Endothelial cell of umbilical vein (primary cell): ENCODE measurements around the gene AMIGO2. TPM values are rescaled to one million over a fixed set of nuclear protein-coding genes. Genes with fewer than 3 reads are reported as not detected.

Experiments used
- BruUV-seq: library from RNA; stranded (reverse); fragments of 400-500 nt; replicated peaks from 2 replicates; lab custom pipeline; 2021; lab: Mats Ljungman, UMichigan
- CTCF ChIA-PET: fragments of 300-600, 350-600 bp; sonication (Branson Sonifier 250); formaldehyde crosslinking; loops from one replicate; lab custom pipeline; 2021; ENCODE audit warnings: antibody characterized with exemption, inconsistent platforms; lab: Charles Lee
- POLR2A ChIA-PET: fragments of 300-600, 350-600 bp; sonication (Branson Sonifier 250); formaldehyde crosslinking; loops from one replicate; lab custom pipeline; 2021; ENCODE audit warnings: antibody characterized with exemption, inconsistent platforms; lab: Charles Lee
- DNase-seq: peaks from one replicate; pipeline ENCODE4 v3.0.0-alpha.2; 2011; ENCODE audit warnings: low read depth, low spot score
- FAIRE-seq: peaks from 2 replicates; lab custom pipeline; 2011; peaks lifted over from hg19 to GRCh38; lab: Jason Lieb, UNC
- H2AFZ ChIP-seq: 2 replicates; pipeline ENCODE4 v1.6.0; 2012; ENCODE audit warnings: low read depth, low read length, control low read depth, inconsistent platforms
- H3K27ac ChIP-seq: 2 replicates; pipeline ENCODE4 v1.5.1; 2011; ENCODE audit warnings: low read depth, mild to moderate bottlenecking, control low read depth, low read length, moderate library complexity; ENCODE audit not compliant: insufficient read depth
- H3K27me3 ChIP-seq, 2 experiments: 2 replicates each; pipeline versions ENCODE4 v1.6.0 to v1.6.1; 2011; ENCODE audit warnings: low read length in 2 of 2, mixed read lengths in 1 of 2; ENCODE audit not compliant: control insufficient read depth in 2 of 2, insufficient read depth in 2 of 2
- H3K36me3 ChIP-seq, 2 experiments: 2 replicates in 1 of 2; 3 replicates in 1 of 2; pipeline ENCODE4 v1.5.1; 2011; ENCODE audit warnings: low read length in 2 of 2, mild to moderate bottlenecking in 1 of 2, moderate library complexity in 1 of 2; ENCODE audit not compliant: control insufficient read depth in 2 of 2, insufficient read depth in 2 of 2; ENCODE audit errors: extremely low read depth in 1 of 2
- H3K4me1 ChIP-seq: 3 replicates; pipeline ENCODE4 v1.5.1; 2011; ENCODE audit warnings: mild to moderate bottlenecking, low read length; ENCODE audit not compliant: control insufficient read depth, insufficient read depth; ENCODE audit errors: extremely low read depth
- H3K4me2 ChIP-seq: 2 replicates; pipeline ENCODE4 v1.6.1; 2011; ENCODE audit warnings: low read length, control low read depth, mixed read lengths; ENCODE audit not compliant: insufficient read depth
- H3K4me3 ChIP-seq, 3 experiments: fragments of 200-600 bp in 1 of 3; sonication (generic), shearing (Covaris generic) in 1 of 3; replicated peaks in 1 of 3; 2 replicates each; pipeline ENCODE4 v1.5.1; 2011 to 2016; ENCODE audit warnings: control low read depth in 3 of 3, low read length in 3 of 3, mild to moderate bottlenecking in 2 of 3, inconsistent platforms in 1 of 3, low read depth in 1 of 3, moderate library complexity in 1 of 3; ENCODE audit not compliant: insufficient read depth in 1 of 3
- H3K79me2 ChIP-seq: 2 replicates; pipeline ENCODE4 v1.6.0; 2012; ENCODE audit warnings: low read length, inconsistent platforms; ENCODE audit not compliant: control insufficient read depth, insufficient read depth
- H3K9ac ChIP-seq: replicated peaks from 2 replicates; pipeline ENCODE3; 2011; ENCODE audit warnings: low read length, control low read depth; ENCODE audit not compliant: insufficient read depth; ENCODE audit errors: extremely low read depth
- H3K9me1 ChIP-seq: replicated peaks from 3 replicates; pipeline ENCODE4 v1.6.0; 2011; ENCODE audit warnings: mild to moderate bottlenecking, low read length; ENCODE audit not compliant: control insufficient read depth, insufficient read depth; ENCODE audit errors: extremely low read depth
- H3K9me3 ChIP-seq: replicated peaks from 2 replicates; pipeline ENCODE4 v1.5.1; 2012; ENCODE audit warnings: low read length, inconsistent platforms; ENCODE audit not compliant: control insufficient read depth, insufficient read depth
- H4K20me1 ChIP-seq: replicated peaks from 2 replicates; pipeline ENCODE3; 2011; ENCODE audit warnings: mild to moderate bottlenecking, low read length; ENCODE audit not compliant: control insufficient read depth, insufficient read depth; ENCODE audit errors: extremely low read depth
- CTCF ChIP-seq, 2 donors: IDR thresholded peaks; 1 replicate in 1 of 2; 2 replicates in 1 of 2; pipeline ENCODE4 v1.5.1; 2011; ENCODE audit warnings: low read length in 2 of 2, mild to moderate bottlenecking in 2 of 2, moderate library complexity in 2 of 2, control low read depth in 1 of 2, inconsistent platforms in 1 of 2, low read depth in 1 of 2; ENCODE audit not compliant: insufficient read depth in 1 of 2; ENCODE audit errors: extremely low read depth in 1 of 2
- JUN ChIP-seq: IDR thresholded peaks from 2 replicates; pipeline ENCODE4 v1.6.1; 2011; ENCODE audit warnings: borderline replicate concordance, low read depth; ENCODE audit not compliant: insufficient read length, insufficient read depth
- MAX ChIP-seq: IDR thresholded peaks from 2 replicates; pipeline ENCODE4 v1.6.1; 2011; ENCODE audit not compliant: insufficient read depth, insufficient read length
- POLR2A ChIP-seq: IDR thresholded peaks from 2 replicates; pipeline ENCODE4 v1.6.1; 2012; ENCODE audit warnings: low read depth, mild to moderate bottlenecking, control low read depth, low read length
- POLR2AphosphoS5 ChIP-seq: IDR thresholded peaks from 2 replicates; pipeline ENCODE4 v1.6.1; 2012; ENCODE audit warnings: low read depth, mild to moderate bottlenecking, control low read depth, low read length, moderate library complexity; ENCODE audit not compliant: insufficient read depth
- dilution Hi-C: fragments of 300-500 bp; cut with MboI; formaldehyde crosslinking; loops from one replicate; pipeline ENCODE4 v1.15.0; 2019; ENCODE audit warnings: low sequenced_read_pairs; ENCODE audit not compliant: extremely low pct_ligation_motif_present
- intact Hi-C: fragments of 100-400 bp; cut with micrococcal nuclease; formaldehyde crosslinking; loops from one replicate; pipeline ENCODE4 v1.10.0; 2022
- polyA plus RNA-seq, 4 experiments: library from polyadenylated mRNA; depleted of rRNA in 3 of 4; stranded (reverse) in 3 of 4; unstranded in 1 of 4; fragments of >200 nt; gene quantifications; 2 replicates each; pipeline versions ENCODE4 v1.2.1 to v1.2.3, GENCODE V29; 2011 to 2012; ENCODE audit warnings: missing spikeins in 1 of 4
- total RNA-seq: library from RNA; stranded (reverse); gene quantifications from 2 replicates; pipeline ENCODE4 v1.2.3, GENCODE V29; 2021

AMIGO2 gene
- total and polyA plus RNA-seq, 2 donors (not counting 3 experiments of a cell fraction or from before 2014, with no cell fraction given) = 5.4 to 7.5 TPM

- ChIA-PET POLR2A (no interaction called here), CTCF (no interaction called here)
- H3K4me3 ChIP-seq = no peak overlapping the region
- H3K27me3 ChIP-seq = no peaks in the 10 kb centered on the region
- no peak overlapping the region for H3K4me2 ChIP-seq
- TF ChIP-seq POLR2A (no peak), CTCF (IDR thresholded peaks at IDR 0.05; ENCODE audit: extremely low read depth in 1 of 2, insufficient read depth in 1 of 2, low read depth in 1 of 2, low read length in 2 of 2) (no peak), JUN (no peak), POLR2AphosphoS5 (no peak), MAX (no peak)
- dilution Hi-C loops (no loop called here), intact Hi-C loops (no loop called here)
- no peak overlapping the region for H2AFZ ChIP-seq
- no peaks in the 10 kb centered on the region for H4K20me1 ChIP-seq
- no peak overlapping the region for H3K9ac ChIP-seq
- no peaks in the 10 kb centered on the region for H3K79me2 ChIP-seq
- FAIRE-seq (no peak), DNase-seq (no peak)
- H3K27ac ChIP-seq = no peak overlapping the region
- H3K9me3 ChIP-seq = no peaks in the 10 kb centered on the region
- no peaks in the 10 kb centered on the region for H3K36me3 ChIP-seq
- no TSS peak for BruUV-seq
- no peaks in the 10 kb centered on the region for H3K9me1 ChIP-seq
- no peaks in the 10 kb centered on the region for H3K4me1 ChIP-seq
Measured at GRCh38 chr12:47102845-47103651, 23.3 kb upstream of the AMIGO2 start.
